SK-N-SH (cell line): ENCODE measurements around the gene SLC30A3. TPM values are rescaled to one million over a fixed set of nuclear protein-coding genes. Genes with fewer than 3 reads are reported as not detected.

Experiments
- CTCF ChIA-PET: fragments of 300-600, 350-600 bp; formaldehyde crosslinking; extraction: SDS; loops from one replicate; lab custom pipeline; 2021; lab: Yijun Ruan, JAX
- POLR2A ChIA-PET: fragments of 350-600 bp; sonication (Branson Sonifier 250); formaldehyde crosslinking; extraction: SDS; loops from one replicate; lab custom pipeline; 2020; ENCODE audit warnings: antibody characterized with exemption, inconsistent platforms; lab: Yijun Ruan, JAX
- DNase-seq: peaks from one replicate; pipeline ENCODE4 v3.0.0; 2012
- H2AFZ ChIP-seq: fragments of 200-600 bp; sonication (generic); 2 replicates; pipeline ENCODE4 v1.8.1; 2016; ENCODE audit warnings: antibody characterized with exemption, mild to moderate bottlenecking, low read depth
- H3F3A ChIP-seq: fragments of 200-600 bp; sonication (generic); replicated peaks from 2 replicates; pipeline ENCODE3; 2016; ENCODE audit warnings: antibody characterized with exemption, mild to moderate bottlenecking; ENCODE audit not compliant: insufficient read depth
- H3K27ac ChIP-seq, 2 experiments: fragments of 200-500 bp in 1 of 2; fragments of 200-600 bp in 1 of 2; sonication (Bioruptor generic) in 1 of 2; sonication (generic), shearing (Covaris generic) in 1 of 2; 2 replicates each; pipeline versions ENCODE4 v1.5.1 to v1.6.1; 2014 to 2016; ENCODE audit warnings: low read depth in 2 of 2, inconsistent platforms in 1 of 2, low read length in 1 of 2, mild to moderate bottlenecking in 1 of 2, mixed read lengths in 1 of 2
- H3K27me3 ChIP-seq: fragments of 200-600 bp; sonication (generic), shearing (Covaris generic); 2 replicates; pipeline ENCODE4 v1.6.1; 2016; ENCODE audit warnings: mixed run types; ENCODE audit not compliant: insufficient read depth
- H3K36me3 ChIP-seq, 2 experiments: fragments of 200-500 bp in 1 of 2; fragments of 200-600 bp in 1 of 2; sonication (Bioruptor generic) in 1 of 2; sonication (generic) in 1 of 2; replicated peaks in 1 of 2; 2 replicates each; pipeline versions ENCODE3 to v1.5.1; 2014 to 2016; ENCODE audit warnings: low read length in 1 of 2, mild to moderate bottlenecking in 1 of 2; ENCODE audit not compliant: insufficient read depth in 2 of 2, control insufficient read depth in 1 of 2
- H3K4me1 ChIP-seq, 2 experiments: fragments of 200-500 bp in 1 of 2; fragments of 200-600 bp in 1 of 2; sonication (Bioruptor generic) in 1 of 2; sonication (generic), shearing (Covaris generic) in 1 of 2; 2 replicates each; pipeline versions ENCODE4 v1.5.1 to v1.6.1; 2014 to 2016; ENCODE audit warnings: low read depth in 1 of 2, low read length in 1 of 2, mixed run types in 1 of 2; ENCODE audit not compliant: insufficient read depth in 2 of 2, control insufficient read depth in 1 of 2
- H3K4me2 ChIP-seq: fragments of 200-600 bp; sonication (generic), shearing (Covaris generic); 2 replicates; pipeline ENCODE4 v1.6.1; 2017; ENCODE audit warnings: mixed run types
- H3K4me3 ChIP-seq, 2 experiments: fragments of 200-500 bp in 1 of 2; fragments of 200-600 bp in 1 of 2; sonication (Bioruptor generic) in 1 of 2; sonication (generic), shearing (Covaris generic) in 1 of 2; 2 replicates each; pipeline versions ENCODE4 v1.5.1 to v1.8.1; 2014 to 2016; ENCODE audit warnings: low read depth in 2 of 2, inconsistent platforms in 1 of 2, low read length in 1 of 2, mild to moderate bottlenecking in 1 of 2, mixed read lengths in 1 of 2, moderate library complexity in 1 of 2
- H3K79me2 ChIP-seq: fragments of 200-600 bp; sonication (generic); 2 replicates; pipeline ENCODE4 v1.8.1; 2017; ENCODE audit warnings: mild to moderate bottlenecking; ENCODE audit not compliant: insufficient read depth
- H3K9ac ChIP-seq: fragments of 200-600 bp; sonication (generic); 2 replicates; pipeline ENCODE4 v1.6.1; 2017; ENCODE audit warnings: mixed run types
- H3K9me2 ChIP-seq: fragments of 200-600 bp; sonication (generic); 2 replicates; pipeline ENCODE4 v1.6.1; 2017; ENCODE audit warnings: mixed run types
- H3K9me3 ChIP-seq: fragments of 200-600 bp; sonication (generic); 2 replicates; pipeline ENCODE4 v1.6.1; 2017; ENCODE audit warnings: mixed run types, mild to moderate bottlenecking, moderate library complexity
- H4K20me1 ChIP-seq: fragments of 200-600 bp; sonication (generic); 2 replicates; pipeline ENCODE4 v1.6.1; 2017; ENCODE audit warnings: mild to moderate bottlenecking, mixed run types; ENCODE audit not compliant: insufficient read depth
- EP300 ChIP-seq, 2 experiments: IDR thresholded peaks; 2 replicates each; pipeline versions ENCODE4 v1.4.0 to v1.6.1; 2012; ENCODE audit warnings: borderline replicate concordance in 1 of 2, low read depth in 1 of 2, low read length in 1 of 2
- EZH2phosphoT487 ChIP-seq: fragments of 200-600 bp; sonication (generic); IDR thresholded peaks from 2 replicates; pipeline ENCODE4 v1.6.1; 2017; ENCODE audit warnings: low read depth, mixed run types, mild to moderate bottlenecking, antibody characterized with exemption, moderate library complexity, borderline replicate concordance
- FOXM1 ChIP-seq: IDR thresholded peaks from 2 replicates; pipeline ENCODE4 v1.4.0; 2012; ENCODE audit warnings: low read depth, mild to moderate bottlenecking
- MXI1 ChIP-seq: IDR thresholded peaks from 2 replicates; pipeline ENCODE4 v1.6.1; 2012; ENCODE audit warnings: mild to moderate bottlenecking, low read depth, low read length, improper control_type of control experiment
- NRF1 ChIP-seq: IDR thresholded peaks from 2 replicates; pipeline ENCODE4 v1.6.1; 2012; ENCODE audit warnings: low read depth, mild to moderate bottlenecking, low read length
- POLR2AphosphoS5 ChIP-seq: IDR thresholded peaks from 2 replicates; pipeline ENCODE4 v1.6.1; 2012; ENCODE audit warnings: low read depth, low read length
- RCOR1 ChIP-seq: fragments of 150-350 bp; IDR thresholded peaks from 2 replicates; pipeline ENCODE4 v1.6.1; 2017; ENCODE audit warnings: antibody characterized with exemption, low read length
- RFX5 ChIP-seq: IDR thresholded peaks from 2 replicates; pipeline ENCODE4 v1.6.1; 2012; ENCODE audit warnings: mild to moderate bottlenecking, improper control_type of control experiment, low read length
- SMC3 ChIP-seq: IDR thresholded peaks from 2 replicates; pipeline ENCODE4 v1.6.1; 2012; ENCODE audit warnings: low read depth, low read length, improper control_type of control experiment
- TEAD4 ChIP-seq: IDR thresholded peaks from 2 replicates; pipeline ENCODE4 v1.4.0; 2012; ENCODE audit warnings: mild to moderate bottlenecking, borderline replicate concordance; ENCODE audit not compliant: insufficient read depth
- YY1 ChIP-seq: IDR thresholded peaks from 2 replicates; pipeline ENCODE4 v1.4.0; 2012; ENCODE audit warnings: low read depth, mild to moderate bottlenecking
- WGBS: methylation state at CpG from one replicate; pipeline ENCODE4 v1.1.6; 2017; ENCODE audit warnings: low lambda C conversion rate; 5-methylcytosine and 5-hydroxymethylcytosine counted together
- polyA plus RNA-seq, 3 experiments: library from polyadenylated mRNA; depleted of rRNA; stranded (reverse); fragments of >200 nt; gene quantifications; 2 replicates each; pipeline ENCODE4 v1.2.3, GENCODE V29; 2012
- TF ChIP-seq, protein P1 (sequence below): IDR thresholded peaks from 2 replicates; pipeline ENCODE4 v1.4.0; 2012; ENCODE audit warnings: low read depth, borderline replicate concordance
- TF ChIP-seq, protein P2 (sequence below): IDR thresholded peaks from 2 replicates; pipeline ENCODE4 v1.4.0; 2012; ENCODE audit warnings: low read depth, borderline replicate concordance
- TF ChIP-seq, protein P3 (sequence below): IDR thresholded peaks from 2 replicates; pipeline ENCODE4; 2012
- TF ChIP-seq, protein P4 (sequence below): IDR thresholded peaks from 2 replicates; pipeline ENCODE4 v1.6.1; 2012; ENCODE audit warnings: mild to moderate bottlenecking, low read depth, low read length, moderate library complexity
- TF ChIP-seq, protein P5 (sequence below): fragments of 150-350 bp; IDR thresholded peaks from 2 replicates; pipeline ENCODE4 v1.6.1; 2016; ENCODE audit warnings: mild to moderate bottlenecking, low read depth, low read length

Gene SLC30A3
- polyA plus RNA-seq, 1 of the 3 experiments (the other 2 are of a cell fraction) = 1.1 TPM

DNA sequence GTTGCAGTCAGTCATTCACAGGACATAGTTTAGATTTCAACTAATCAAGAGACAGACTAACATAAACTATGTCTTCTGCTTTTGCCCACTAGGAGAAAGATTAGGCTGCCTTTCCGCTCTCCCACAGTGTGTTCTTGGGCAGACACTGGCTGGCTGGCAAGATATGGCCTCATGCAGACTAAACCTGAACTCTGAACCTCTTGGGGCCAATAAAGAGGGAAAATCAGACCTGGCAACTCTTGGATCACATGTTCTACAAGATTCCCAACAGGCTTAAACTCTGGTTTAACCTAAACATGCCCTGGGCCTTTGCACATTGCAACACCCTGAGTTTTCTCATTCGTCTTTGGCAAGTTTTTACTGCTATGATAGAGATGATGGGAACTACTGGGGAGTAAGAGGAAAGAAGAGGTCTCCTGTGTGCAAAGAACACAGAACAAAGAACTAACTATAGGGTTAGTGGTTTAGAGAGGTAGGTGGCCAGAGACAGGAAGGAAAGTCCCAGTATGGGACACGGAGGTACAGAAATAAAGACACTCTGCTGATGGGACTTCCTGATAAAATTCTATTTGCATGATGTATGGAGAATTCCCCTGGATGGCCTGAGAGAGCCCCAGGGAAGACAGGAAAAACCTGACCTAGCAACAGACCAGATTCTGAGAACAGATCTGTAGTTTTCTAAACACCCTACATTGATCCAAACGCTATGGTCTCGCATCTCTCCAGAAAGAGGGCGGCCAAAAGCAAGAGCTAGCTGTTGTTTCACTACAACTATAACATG, 53.0 kb downstream of the SLC30A3 start (continued):
- TF ChIP-seq, protein P1, sequence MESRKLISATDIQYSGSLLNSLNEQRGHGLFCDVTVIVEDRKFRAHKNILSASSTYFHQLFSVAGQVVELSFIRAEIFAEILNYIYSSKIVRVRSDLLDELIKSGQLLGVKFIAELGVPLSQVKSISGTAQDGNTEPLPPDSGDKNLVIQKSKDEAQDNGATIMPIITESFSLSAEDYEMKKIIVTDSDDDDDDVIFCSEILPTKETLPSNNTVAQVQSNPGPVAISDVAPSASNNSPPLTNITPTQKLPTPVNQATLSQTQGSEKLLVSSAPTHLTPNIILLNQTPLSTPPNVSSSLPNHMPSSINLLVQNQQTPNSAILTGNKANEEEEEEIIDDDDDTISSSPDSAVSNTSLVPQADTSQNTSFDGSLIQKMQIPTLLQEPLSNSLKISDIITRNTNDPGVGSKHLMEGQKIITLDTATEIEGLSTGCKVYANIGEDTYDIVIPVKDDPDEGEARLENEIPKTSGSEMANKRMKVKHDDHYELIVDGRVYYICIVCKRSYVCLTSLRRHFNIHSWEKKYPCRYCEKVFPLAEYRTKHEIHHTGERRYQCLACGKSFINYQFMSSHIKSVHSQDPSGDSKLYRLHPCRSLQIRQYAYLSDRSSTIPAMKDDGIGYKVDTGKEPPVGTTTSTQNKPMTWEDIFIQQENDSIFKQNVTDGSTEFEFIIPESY = no peak

DNA sequence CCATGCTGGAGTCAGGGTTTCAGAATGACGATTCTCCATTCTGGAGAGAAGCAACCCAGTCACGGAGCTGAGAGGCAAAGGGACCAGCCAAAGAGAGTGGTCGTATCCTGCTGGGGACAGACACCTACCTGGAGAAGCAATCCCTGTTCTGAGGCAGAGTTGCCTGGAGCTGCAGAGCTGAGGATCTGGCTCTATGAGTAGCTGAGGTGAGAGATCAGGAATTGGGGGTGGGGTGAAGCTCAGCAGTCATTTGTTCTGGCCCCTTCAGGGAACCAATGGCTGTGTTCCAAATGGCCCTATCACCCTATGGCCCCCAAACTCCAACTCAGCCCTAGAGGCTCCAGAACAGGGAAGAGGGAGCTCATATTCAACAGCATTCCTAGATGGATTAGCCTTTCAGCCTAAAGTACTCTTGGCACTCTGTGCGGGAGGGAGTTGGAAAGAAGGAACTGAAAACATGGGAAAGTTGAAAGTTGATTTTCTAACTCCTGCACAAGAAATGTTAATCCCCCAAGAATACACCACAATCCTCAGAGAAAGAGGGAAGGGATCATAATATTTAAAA, 54.3 kb downstream of the SLC30A3 start:
- Histone ChIP-seq H3F3A (peaks cover 5% of the 10 kb centered on the region), H3K4me2 (no peak overlapping the region), H3K4me1 (peaks cover 4 to 20% of the 10 kb centered on the region in 2 experiments; a peak in 2 of 4 replicates), H4K20me1 (no peaks in the 10 kb centered on the region), H3K27ac (no peak overlapping the region), H3K9ac (no peak overlapping the region), H2AFZ (no peak overlapping the region), H3K4me3 (no peak overlapping the region), H3K9me3 (no peaks in the 10 kb centered on the region), H3K9me2 (no peaks in the 10 kb centered on the region), H3K27me3 (no peaks in the 10 kb centered on the region), H3K79me2 (peaks cover 14% of the 10 kb centered on the region; the same call in 1 of the 2 replicates), H3K36me3 (peaks cover 18 to 65% of the 10 kb centered on the region in 2 experiments)
- DNase-seq = no peak
- ChIA-PET CTCF (interaction anchor here (1.0 to 4.4 kb wide), 4 partner anchors 14 to 71 kb away, joined by 3 to 25 read pairs (median 4); no protein-coding TSS in a partner anchor), POLR2A (no interaction called here)
- WGBS = 95% methylated on average over 4 of the region's 4 CpGs
- TF ChIP-seq EZH2phosphoT487 (no peak), POLR2AphosphoS5 (no peak), TEAD4 (no peak), FOXM1 (no peak), SMC3 (no peak), NRF1 (no peak), MXI1 (no peak), RCOR1 (no peak), YY1 (no peak), RFX5 (no peak), EP300 (IDR thresholded peaks at IDR 0.05; ENCODE audit: borderline replicate concordance in 1 of 2, low read depth in 1 of 2, low read length in 1 of 2) (no peak)
- TF ChIP-seq, protein P2, sequence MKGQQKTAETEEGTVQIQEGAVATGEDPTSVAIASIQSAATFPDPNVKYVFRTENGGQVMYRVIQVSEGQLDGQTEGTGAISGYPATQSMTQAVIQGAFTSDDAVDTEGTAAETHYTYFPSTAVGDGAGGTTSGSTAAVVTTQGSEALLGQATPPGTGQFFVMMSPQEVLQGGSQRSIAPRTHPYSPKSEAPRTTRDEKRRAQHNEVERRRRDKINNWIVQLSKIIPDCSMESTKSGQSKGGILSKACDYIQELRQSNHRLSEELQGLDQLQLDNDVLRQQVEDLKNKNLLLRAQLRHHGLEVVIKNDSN = no peak
- TF ChIP-seq, protein P3, sequence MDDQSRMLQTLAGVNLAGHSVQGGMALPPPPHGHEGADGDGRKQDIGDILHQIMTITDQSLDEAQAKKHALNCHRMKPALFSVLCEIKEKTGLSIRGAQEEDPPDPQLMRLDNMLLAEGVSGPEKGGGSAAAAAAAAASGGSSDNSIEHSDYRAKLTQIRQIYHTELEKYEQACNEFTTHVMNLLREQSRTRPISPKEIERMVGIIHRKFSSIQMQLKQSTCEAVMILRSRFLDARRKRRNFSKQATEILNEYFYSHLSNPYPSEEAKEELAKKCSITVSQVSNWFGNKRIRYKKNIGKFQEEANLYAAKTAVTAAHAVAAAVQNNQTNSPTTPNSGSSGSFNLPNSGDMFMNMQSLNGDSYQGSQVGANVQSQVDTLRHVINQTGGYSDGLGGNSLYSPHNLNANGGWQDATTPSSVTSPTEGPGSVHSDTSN = no peak
- TF ChIP-seq, protein P4, sequence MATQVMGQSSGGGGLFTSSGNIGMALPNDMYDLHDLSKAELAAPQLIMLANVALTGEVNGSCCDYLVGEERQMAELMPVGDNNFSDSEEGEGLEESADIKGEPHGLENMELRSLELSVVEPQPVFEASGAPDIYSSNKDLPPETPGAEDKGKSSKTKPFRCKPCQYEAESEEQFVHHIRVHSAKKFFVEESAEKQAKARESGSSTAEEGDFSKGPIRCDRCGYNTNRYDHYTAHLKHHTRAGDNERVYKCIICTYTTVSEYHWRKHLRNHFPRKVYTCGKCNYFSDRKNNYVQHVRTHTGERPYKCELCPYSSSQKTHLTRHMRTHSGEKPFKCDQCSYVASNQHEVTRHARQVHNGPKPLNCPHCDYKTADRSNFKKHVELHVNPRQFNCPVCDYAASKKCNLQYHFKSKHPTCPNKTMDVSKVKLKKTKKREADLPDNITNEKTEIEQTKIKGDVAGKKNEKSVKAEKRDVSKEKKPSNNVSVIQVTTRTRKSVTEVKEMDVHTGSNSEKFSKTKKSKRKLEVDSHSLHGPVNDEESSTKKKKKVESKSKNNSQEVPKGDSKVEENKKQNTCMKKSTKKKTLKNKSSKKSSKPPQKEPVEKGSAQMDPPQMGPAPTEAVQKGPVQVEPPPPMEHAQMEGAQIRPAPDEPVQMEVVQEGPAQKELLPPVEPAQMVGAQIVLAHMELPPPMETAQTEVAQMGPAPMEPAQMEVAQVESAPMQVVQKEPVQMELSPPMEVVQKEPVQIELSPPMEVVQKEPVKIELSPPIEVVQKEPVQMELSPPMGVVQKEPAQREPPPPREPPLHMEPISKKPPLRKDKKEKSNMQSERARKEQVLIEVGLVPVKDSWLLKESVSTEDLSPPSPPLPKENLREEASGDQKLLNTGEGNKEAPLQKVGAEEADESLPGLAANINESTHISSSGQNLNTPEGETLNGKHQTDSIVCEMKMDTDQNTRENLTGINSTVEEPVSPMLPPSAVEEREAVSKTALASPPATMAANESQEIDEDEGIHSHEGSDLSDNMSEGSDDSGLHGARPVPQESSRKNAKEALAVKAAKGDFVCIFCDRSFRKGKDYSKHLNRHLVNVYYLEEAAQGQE = no peak
- TF ChIP-seq, protein P5, sequence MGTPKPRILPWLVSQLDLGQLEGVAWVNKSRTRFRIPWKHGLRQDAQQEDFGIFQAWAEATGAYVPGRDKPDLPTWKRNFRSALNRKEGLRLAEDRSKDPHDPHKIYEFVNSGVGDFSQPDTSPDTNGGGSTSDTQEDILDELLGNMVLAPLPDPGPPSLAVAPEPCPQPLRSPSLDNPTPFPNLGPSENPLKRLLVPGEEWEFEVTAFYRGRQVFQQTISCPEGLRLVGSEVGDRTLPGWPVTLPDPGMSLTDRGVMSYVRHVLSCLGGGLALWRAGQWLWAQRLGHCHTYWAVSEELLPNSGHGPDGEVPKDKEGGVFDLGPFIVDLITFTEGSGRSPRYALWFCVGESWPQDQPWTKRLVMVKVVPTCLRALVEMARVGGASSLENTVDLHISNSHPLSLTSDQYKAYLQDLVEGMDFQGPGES = no peak
